Tibial nerve (tissue), 4 donors: ENCODE results near the gene PYGL.

Experiments used
- EP300 ChIP-seq, 2 donors: sonication (generic); formaldehyde crosslinking; IDR thresholded peaks; one replicate each; pipeline ENCODE4 v1.6.1; 2017; ENCODE audit warnings: antibody characterized with exemption in 2 of 2, mild to moderate bottlenecking in 1 of 2
- POLR2A ChIP-seq, 2 donors: fragments of 450-650 bp; IDR thresholded peaks; one replicate each; pipeline ENCODE4 v1.6.1; 2017; ENCODE audit warnings: antibody characterized with exemption in 2 of 2, mild to moderate bottlenecking in 2 of 2, moderate library complexity in 2 of 2
- TF ChIP-seq, protein P1 (sequence below), 5 experiments: fragments of 200-600 bp in 3 of 5; fragments of 450-650 bp in 2 of 5; sonication (generic) in 3 of 5; IDR thresholded peaks; one replicate each; pipeline ENCODE4 v1.5.1; 2016 to 2019; ENCODE audit warnings: antibody characterized with exemption in 5 of 5, mild to moderate bottlenecking in 3 of 5, moderate library complexity in 2 of 5

DNA sequence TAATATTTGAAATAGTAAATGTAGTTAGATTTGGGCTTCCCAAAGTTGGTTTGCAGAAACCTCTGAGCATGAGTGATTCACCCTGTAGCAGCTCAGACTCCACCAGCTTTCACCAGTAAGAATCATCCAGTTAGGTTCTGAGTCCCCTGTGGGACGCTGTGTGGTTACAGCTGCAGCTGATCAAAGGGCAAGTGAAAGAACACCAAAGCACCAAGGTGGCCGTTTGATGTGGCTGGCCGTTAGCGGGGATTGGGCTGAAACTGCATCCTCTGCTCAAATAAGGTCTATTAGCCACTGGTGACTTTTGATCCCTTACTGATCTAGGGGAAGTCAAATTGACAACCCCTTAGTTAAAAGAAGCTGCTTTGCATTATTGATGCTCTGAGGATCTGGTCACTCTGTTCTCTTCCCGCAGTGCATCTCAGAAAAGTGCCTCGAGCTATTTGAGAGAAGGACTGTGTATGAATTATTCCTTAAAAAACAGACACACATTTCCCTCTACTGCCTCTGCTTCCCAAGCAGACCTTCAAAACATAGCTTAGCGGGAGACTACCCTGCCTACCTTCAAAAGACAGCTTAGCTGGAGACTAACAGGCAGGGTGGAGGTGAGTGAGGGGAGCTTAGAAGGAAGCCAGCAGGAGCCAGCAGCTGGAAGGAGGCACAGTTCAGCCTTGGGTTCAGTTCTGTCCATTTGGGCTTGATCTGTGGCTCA is 68.8 kb downstream of the PYGL start:
- TF ChIP-seq, protein P1, sequence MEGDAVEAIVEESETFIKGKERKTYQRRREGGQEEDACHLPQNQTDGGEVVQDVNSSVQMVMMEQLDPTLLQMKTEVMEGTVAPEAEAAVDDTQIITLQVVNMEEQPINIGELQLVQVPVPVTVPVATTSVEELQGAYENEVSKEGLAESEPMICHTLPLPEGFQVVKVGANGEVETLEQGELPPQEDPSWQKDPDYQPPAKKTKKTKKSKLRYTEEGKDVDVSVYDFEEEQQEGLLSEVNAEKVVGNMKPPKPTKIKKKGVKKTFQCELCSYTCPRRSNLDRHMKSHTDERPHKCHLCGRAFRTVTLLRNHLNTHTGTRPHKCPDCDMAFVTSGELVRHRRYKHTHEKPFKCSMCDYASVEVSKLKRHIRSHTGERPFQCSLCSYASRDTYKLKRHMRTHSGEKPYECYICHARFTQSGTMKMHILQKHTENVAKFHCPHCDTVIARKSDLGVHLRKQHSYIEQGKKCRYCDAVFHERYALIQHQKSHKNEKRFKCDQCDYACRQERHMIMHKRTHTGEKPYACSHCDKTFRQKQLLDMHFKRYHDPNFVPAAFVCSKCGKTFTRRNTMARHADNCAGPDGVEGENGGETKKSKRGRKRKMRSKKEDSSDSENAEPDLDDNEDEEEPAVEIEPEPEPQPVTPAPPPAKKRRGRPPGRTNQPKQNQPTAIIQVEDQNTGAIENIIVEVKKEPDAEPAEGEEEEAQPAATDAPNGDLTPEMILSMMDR (IDR thresholded peaks at IDR 0.05): no peak
- TF ChIP-seq POLR2A (IDR thresholded peaks at IDR 0.05): no peak
- no peak for TF ChIP-seq EP300 (IDR thresholded peaks at IDR 0.05)
